K562 (cell line): ENCODE data around the gene PACC1. TPM values are rescaled to one million over a fixed set of nuclear protein-coding genes. Genes with fewer than 3 reads are reported as not detected.

Source experiments
- ELF2 ChIP-seq: fragments of 250-450 bp; sonication (Bioruptor Pico); IDR thresholded peaks from 2 replicates; pipeline ENCODE4 v1.5.0; 2021; ENCODE audit warnings: mild to moderate bottlenecking
- HMG20A ChIP-seq: fragments of 450-650 bp; formaldehyde crosslinking; conservative IDR thresholded peaks from 2 replicates; pipeline ENCODE4 v1.4.0; 2020; ENCODE audit warnings: mild to moderate bottlenecking, mixed read lengths
- KDM2B ChIP-seq: fragments of 250-450 bp; sonication (Bioruptor Pico); IDR thresholded peaks from 2 replicates; pipeline ENCODE4 v1.8.0; 2021; ENCODE audit warnings: mild to moderate bottlenecking, moderate library complexity
- ZNF445 ChIP-seq: fragments of 250-450 bp; sonication (Bioruptor Pico); IDR thresholded peaks from 2 replicates; pipeline ENCODE4 v1.4.0; 2020; ENCODE audit warnings: low read depth, mild to moderate bottlenecking, moderate library complexity
- polyA plus RNA-seq, 8 experiments: library from polyadenylated mRNA; depleted of rRNA in 4 of 8; stranded (reverse) in 5 of 8; unstranded in 3 of 8; fragments of >200 nt; fragmentation: Nextera tagmentation in 2 of 8; fragmentation: Illumina TruSeq in 1 of 8; extraction: Ambion mirVana in 2 of 8; extraction: Trizol in 1 of 8; gene quantifications; 2 replicates each; pipeline versions ENCODE4 v1.2.1 to v1.2.3, GENCODE V29; 2011 to 2014; ENCODE audit warnings: inconsistent platforms in 1 of 8, missing spikeins in 1 of 8
- total RNA-seq, 7 experiments: library from RNA; depleted of rRNA in 6 of 7; stranded (reverse); fragments of >200 nt in 6 of 7; fragmentation: Illumina TruSeq in 2 of 7; extraction: Trizol in 2 of 7; gene quantifications; 2 replicates each; pipeline versions ENCODE4 v1.2.1 to v1.2.3, GENCODE V29; 2011 to 2021; ENCODE audit warnings: low replicate concordance in 1 of 7
- TF ChIP-seq, protein P1 (sequence below), 2 experiments: fragments of 450-650 bp; IDR thresholded peaks; 2 replicates each; pipeline ENCODE4 v1.6.1; 2016; ENCODE audit warnings: mild to moderate bottlenecking in 2 of 2, borderline replicate concordance in 1 of 2, low read depth in 1 of 2, moderate library complexity in 1 of 2
- TF ChIP-seq, protein P2 (sequence below): fragments of 250-450 bp; sonication (Bioruptor Pico); IDR thresholded peaks from 2 replicates; pipeline ENCODE4 v1.4.0; 2020; ENCODE audit warnings: mild to moderate bottlenecking
- TF ChIP-seq, protein P3 (sequence below), 3 experiments: fragments of 200-800 bp in 1 of 3; fragments of 250-450 bp in 1 of 3; fragments of 450-650 bp in 1 of 3; sonication (Bioruptor Pico) in 1 of 3; sonication (Bioruptor generic) in 1 of 3; formaldehyde crosslinking in 1 of 3; IDR thresholded peaks; 2 replicates each; pipeline versions ENCODE4 v1.6.1 to v1.8.0; 2016 to 2022; ENCODE audit warnings: mild to moderate bottlenecking in 2 of 3, missing genetic modification characterization in 2 of 3, missing compliant biosample characterization in 1 of 3, moderate library complexity in 1 of 3
- TF ChIP-seq, protein P4 (sequence below): fragments of 250-450 bp; sonication (Bioruptor Pico); IDR thresholded peaks from 2 replicates; pipeline ENCODE4 v1.5.0; 2020; ENCODE audit warnings: mild to moderate bottlenecking, borderline replicate concordance

The PACC1 gene
- total and polyA plus RNA-seq, 9 of the 15 experiments (the other 6 are each of a cell fraction or from before 2014, with no cell fraction given), result 7.1 to 19.3 (median 14.9) TPM

DNA sequence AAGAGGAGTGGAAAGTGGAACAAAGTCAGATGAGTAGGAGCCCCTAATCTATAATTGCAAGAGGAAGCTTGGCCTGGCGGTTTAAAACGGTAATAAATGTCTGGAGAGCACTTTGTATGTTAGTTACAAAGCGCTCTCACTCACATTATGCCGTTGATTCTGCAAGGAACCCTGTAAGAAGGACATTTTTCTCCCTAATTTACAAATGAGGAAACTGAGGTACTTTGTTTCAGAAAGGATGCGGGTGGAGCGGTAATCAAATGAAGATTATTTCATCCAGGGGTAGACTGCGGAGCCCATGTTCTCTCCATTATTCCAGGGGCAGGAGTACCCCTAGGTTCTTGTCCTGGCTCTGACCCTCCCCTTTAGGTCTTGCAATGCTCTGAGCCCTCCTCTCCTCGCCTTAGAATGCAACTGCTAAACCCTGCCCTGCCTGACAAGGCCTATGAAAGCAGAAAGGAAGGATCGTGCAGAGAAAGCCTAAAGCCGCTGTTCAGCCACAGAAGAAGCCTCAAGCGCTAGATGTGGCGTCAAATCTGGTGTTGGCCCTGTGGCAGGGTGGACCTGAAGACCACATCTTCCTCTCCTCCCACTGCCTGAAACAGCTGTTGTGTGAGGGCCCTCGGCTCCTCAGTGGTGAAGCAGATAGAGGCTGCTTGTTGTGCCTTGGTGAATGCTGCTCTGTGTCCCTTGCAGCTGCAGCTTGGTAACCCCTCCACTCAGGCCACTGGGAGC, 588 bp upstream of the PACC1 start (continued):
- TF ChIP-seq, protein P1, sequence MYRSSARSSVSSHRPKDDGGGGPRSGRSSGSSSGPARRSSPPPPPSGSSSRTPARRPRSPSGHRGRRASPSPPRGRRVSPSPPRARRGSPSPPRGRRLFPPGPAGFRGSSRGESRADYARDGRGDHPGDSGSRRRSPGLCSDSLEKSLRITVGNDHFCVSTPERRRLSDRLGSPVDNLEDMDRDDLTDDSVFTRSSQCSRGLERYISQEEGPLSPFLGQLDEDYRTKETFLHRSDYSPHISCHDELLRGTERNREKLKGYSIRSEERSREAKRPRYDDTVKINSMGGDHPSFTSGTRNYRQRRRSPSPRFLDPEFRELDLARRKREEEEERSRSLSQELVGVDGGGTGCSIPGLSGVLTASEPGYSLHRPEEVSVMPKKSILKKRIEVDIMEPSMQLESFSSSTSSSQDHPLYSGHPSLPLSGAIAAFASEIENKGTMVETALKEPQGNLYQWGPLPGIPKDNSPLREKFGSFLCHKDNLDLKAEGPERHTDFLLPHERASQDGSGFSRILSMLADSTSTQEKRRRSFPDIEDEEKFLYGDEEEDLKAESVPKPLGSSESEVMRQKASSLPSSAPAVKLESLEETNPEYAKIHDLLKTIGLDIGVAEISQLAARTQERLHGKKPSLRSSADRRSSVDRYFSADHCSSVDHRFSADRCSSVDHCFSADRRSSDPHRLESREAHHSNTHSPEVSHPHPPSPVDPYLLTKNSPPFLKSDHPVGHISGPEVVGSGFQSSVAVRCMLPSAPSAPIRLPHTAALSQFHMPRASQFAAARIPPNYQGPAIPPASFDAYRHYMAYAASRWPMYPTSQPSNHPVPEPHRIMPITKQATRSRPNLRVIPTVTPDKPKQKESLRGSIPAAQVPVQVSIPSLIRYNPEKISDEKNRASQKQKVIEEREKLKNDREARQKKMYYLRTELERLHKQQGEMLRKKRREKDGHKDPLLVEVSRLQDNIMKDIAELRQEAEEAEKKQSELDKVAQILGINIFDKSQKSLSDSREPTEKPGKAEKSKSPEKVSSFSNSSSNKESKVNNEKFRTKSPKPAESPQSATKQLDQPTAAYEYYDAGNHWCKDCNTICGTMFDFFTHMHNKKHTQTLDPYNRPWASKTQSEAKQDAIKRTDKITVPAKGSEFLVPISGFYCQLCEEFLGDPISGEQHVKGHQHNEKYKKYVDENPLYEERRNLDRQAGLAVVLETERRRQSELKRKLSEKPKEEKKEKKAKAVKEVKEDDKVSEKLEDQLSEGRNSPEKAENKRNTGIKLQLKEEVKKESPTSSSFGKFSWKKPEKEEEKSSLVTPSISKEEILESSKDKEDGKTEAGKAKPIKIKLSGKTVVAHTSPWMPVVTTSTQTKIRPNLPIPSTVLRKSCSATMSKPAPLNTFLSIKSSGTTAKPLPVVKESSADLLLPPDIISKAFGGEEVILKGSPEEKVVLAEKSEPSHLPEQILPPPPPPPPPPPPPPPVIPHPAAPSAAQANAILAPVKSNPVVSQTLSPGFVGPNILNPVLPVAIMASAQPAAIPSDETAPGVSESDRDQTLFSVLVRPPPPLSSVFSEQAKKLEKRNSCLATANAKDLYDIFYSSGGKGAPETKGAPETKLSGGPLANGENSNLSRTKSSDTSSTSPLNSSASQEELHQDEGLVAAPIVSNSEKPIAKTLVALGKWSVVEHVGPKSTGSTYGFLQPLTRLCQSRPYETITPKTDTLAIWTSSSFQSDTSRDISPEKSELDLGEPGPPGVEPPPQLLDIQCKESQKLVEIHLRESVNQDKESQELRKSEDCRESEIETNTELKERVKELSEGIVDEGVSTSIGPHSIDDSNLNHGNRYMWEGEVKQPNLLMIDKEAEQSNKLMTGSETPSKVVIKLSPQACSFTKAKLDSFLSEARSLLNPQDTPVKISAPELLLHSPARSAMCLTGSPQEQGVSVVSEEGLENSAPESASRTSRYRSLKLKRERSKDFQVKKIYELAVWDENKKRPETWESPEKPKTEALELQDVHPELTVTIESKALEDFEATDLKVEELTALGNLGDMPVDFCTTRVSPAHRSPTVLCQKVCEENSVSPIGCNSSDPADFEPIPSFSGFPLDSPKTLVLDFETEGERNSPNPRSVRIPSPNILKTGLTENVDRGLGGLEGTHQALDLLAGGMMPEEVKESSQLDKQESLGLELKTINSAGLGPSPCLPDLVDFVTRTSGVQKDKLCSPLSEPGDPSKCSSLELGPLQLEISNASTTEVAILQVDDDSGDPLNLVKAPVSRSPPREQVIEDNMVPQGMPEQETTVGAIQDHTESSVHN (IDR thresholded peaks at IDR 0.05; ENCODE audit: borderline replicate concordance in 1 of 2, low read depth in 1 of 2), result no peak
- TF ChIP-seq, protein P2, sequence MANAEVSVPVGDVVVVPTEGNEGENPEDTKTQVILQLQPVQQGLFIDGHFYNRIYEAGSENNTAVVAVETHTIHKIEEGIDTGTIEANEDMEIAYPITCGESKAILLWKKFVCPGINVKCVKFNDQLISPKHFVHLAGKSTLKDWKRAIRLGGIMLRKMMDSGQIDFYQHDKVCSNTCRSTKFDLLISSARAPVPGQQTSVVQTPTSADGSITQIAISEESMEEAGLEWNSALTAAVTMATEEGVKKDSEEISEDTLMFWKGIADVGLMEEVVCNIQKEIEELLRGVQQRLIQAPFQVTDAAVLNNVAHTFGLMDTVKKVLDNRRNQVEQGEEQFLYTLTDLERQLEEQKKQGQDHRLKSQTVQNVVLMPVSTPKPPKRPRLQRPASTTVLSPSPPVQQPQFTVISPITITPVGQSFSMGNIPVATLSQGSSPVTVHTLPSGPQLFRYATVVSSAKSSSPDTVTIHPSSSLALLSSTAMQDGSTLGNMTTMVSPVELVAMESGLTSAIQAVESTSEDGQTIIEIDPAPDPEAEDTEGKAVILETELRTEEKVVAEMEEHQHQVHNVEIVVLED (CRISPR knock-in tag), result peak; percentile 8; the same call in 1 of the 2 replicates
- TF ChIP-seq, protein P3, sequence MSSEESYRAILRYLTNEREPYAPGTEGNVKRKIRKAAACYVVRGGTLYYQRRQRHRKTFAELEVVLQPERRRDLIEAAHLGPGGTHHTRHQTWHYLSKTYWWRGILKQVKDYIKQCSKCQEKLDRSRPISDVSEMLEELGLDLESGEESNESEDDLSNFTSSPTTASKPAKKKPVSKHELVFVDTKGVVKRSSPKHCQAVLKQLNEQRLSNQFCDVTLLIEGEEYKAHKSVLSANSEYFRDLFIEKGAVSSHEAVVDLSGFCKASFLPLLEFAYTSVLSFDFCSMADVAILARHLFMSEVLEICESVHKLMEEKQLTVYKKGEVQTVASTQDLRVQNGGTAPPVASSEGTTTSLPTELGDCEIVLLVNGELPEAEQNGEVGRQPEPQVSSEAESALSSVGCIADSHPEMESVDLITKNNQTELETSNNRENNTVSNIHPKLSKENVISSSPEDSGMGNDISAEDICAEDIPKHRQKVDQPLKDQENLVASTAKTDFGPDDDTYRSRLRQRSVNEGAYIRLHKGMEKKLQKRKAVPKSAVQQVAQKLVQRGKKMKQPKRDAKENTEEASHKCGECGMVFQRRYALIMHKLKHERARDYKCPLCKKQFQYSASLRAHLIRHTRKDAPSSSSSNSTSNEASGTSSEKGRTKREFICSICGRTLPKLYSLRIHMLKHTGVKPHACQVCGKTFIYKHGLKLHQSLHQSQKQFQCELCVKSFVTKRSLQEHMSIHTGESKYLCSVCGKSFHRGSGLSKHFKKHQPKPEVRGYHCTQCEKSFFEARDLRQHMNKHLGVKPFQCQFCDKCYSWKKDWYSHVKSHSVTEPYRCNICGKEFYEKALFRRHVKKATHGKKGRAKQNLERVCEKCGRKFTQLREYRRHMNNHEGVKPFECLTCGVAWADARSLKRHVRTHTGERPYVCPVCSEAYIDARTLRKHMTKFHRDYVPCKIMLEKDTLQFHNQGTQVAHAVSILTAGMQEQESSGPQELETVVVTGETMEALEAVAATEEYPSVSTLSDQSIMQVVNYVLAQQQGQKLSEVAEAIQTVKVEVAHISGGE (CRISPR knock-in tag; IDR thresholded peaks at IDR 0.05), result no peak
- TF ChIP-seq KDM2B (CRISPR knock-in tag) (no peak), ZNF445 (CRISPR knock-in tag) (no peak), ELF2 (CRISPR knock-in tag) (peak; percentile 39; the same call in 1 of the 2 replicates), HMG20A (CRISPR knock-in tag) (peak; percentile 61; the same call in 1 of the 2 replicates)
- TF ChIP-seq, protein P4, sequence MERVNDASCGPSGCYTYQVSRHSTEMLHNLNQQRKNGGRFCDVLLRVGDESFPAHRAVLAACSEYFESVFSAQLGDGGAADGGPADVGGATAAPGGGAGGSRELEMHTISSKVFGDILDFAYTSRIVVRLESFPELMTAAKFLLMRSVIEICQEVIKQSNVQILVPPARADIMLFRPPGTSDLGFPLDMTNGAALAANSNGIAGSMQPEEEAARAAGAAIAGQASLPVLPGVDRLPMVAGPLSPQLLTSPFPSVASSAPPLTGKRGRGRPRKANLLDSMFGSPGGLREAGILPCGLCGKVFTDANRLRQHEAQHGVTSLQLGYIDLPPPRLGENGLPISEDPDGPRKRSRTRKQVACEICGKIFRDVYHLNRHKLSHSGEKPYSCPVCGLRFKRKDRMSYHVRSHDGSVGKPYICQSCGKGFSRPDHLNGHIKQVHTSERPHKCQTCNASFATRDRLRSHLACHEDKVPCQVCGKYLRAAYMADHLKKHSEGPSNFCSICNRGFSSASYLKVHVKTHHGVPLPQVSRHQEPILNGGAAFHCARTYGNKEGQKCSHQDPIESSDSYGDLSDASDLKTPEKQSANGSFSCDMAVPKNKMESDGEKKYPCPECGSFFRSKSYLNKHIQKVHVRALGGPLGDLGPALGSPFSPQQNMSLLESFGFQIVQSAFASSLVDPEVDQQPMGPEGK (CRISPR knock-in tag), result 0 out of 2 replicates have a peak, but pooled peaks have one; percentile 42
